SKM-1 (cell line): ENCODE measurements around the gene ARHGAP10.

Source experiments
- DNase-seq: peaks from one replicate; lab custom pipeline; 2025; ENCODE audit not compliant: unreplicated experiment; lab: John Stamatoyannopoulos, UW

ARHGAP10 gene

GRCh38 chr4:147731580-147732517 lies at the start of gene ARHGAP10:
TSS of gene ARHGAP10 (plus strand) at chr4:147732088. CDS start at chr4:147732302, 214 bp downstream.
- peak; percentile 51 for DNase-seq

GRCh38 chr4:147682755-147683154 lies 49.1 kb upstream of the ARHGAP10 start:
- DNase-seq, result no peak

GRCh38 chr4:147683188-147683591 lies 48.7 kb upstream of the ARHGAP10 start:
- DNase-seq, result no peak

- DNase-seq, result peak; percentile 81
These were observed 47.9 kb upstream of the ARHGAP10 start, which contains the start of gene PRMT9 for GRCh38 chr4:147683717-147684700. TSS of gene PRMT9 (minus strand) at chr4:147684163. CDS start at chr4:147683987, 176 bp downstream.

- DNase-seq, result no peak
These were observed 42.8 kb upstream of the ARHGAP10 start for GRCh38 chr4:147689067-147689466.

- no peak for DNase-seq
These were observed 40.1 kb upstream of the ARHGAP10 start for GRCh38 chr4:147691820-147692219.

- DNase-seq, result no peak
These were observed 38.7 kb upstream of the ARHGAP10 start for GRCh38 chr4:147693218-147693617.

- no peak for DNase-seq
These were observed 35.0 kb upstream of the ARHGAP10 start for GRCh38 chr4:147696866-147697265.

GRCh38 chr4:147704846-147705245 lies 27.0 kb upstream of the ARHGAP10 start:
- DNase-seq, result no peak

GRCh38 chr4:147707892-147708672 lies 23.8 kb upstream of the ARHGAP10 start:
- peak; percentile 54 for DNase-seq

GRCh38 chr4:147709999-147710398 lies 21.9 kb upstream of the ARHGAP10 start:
- no peak for DNase-seq

GRCh38 chr4:147714575-147715401 lies 17.1 kb upstream of the ARHGAP10 start:
- DNase-seq, result no peak

- no peak for DNase-seq
These were observed 14.0 kb upstream of the ARHGAP10 start for GRCh38 chr4:147717878-147718277.

- no peak for DNase-seq
These were observed 8.6 kb upstream of the ARHGAP10 start for GRCh38 chr4:147723326-147723725.

- no peak for DNase-seq
These were observed 7.3 kb upstream of the ARHGAP10 start for GRCh38 chr4:147724468-147725201.

- no peak for DNase-seq
These were observed 6.2 kb upstream of the ARHGAP10 start for GRCh38 chr4:147725673-147726072.

- no peak for DNase-seq
These were observed 4.3 kb upstream of the ARHGAP10 start for GRCh38 chr4:147727476-147728028.

- no peak for DNase-seq
These were observed 1.6 kb upstream of the ARHGAP10 start for GRCh38 chr4:147730333-147730732.
